GM23338 (cell line): ENCODE results near the gene GNG12. TPM values are rescaled to one million over a fixed set of nuclear protein-coding genes. Genes with fewer than 3 reads are reported as not detected.

Experiments
- ATAC-seq: fragments of 200-7000 bp; cut with Tn5 transposase; 3 replicates; pipeline ENCODE4 v1.9.1; 2020
- DNase-seq: peaks from one replicate; pipeline ENCODE4 v3.0.0-alpha.2; 2015; ENCODE audit warnings: low spot score
- H2AFZ ChIP-seq: fragments of 200-600 bp; sonication (generic); 2 replicates; pipeline ENCODE4 v1.8.0; 2016; ENCODE audit warnings: antibody characterized with exemption, mild to moderate bottlenecking, moderate library complexity
- H3F3A ChIP-seq: fragments of 200-600 bp; sonication (generic); replicated peaks from 2 replicates; pipeline ENCODE4 v1.8.0; 2017; ENCODE audit warnings: antibody characterized with exemption, mixed run types, low read depth
- H3K27ac ChIP-seq: fragments of 200-600 bp; sonication (generic); 2 replicates; pipeline ENCODE4 v1.6.1; 2016; ENCODE audit warnings: low read depth
- H3K27me3 ChIP-seq: fragments of 200-600 bp; sonication (generic); 2 replicates; pipeline ENCODE4 v1.8.0; 2016; ENCODE audit warnings: mild to moderate bottlenecking, mixed run types, moderate library complexity; ENCODE audit not compliant: insufficient read depth
- H3K36me3 ChIP-seq: fragments of 200-600 bp; sonication (generic); 2 replicates; pipeline ENCODE4 v1.8.0; 2016; ENCODE audit warnings: mild to moderate bottlenecking; ENCODE audit not compliant: insufficient read depth
- H3K4me1 ChIP-seq: fragments of 200-600 bp; sonication (generic); 2 replicates; pipeline ENCODE4 v1.8.0; 2016; ENCODE audit warnings: mild to moderate bottlenecking, moderate library complexity; ENCODE audit not compliant: insufficient read depth
- H3K4me2 ChIP-seq: fragments of 200-600 bp; sonication (generic); 2 replicates; pipeline ENCODE4 v1.7.1; 2017; ENCODE audit warnings: mixed run types
- H3K4me3 ChIP-seq: fragments of 200-600 bp; sonication (generic); 2 replicates; pipeline ENCODE4 v1.6.1; 2016; ENCODE audit warnings: mixed run types
- H3K79me2 ChIP-seq: fragments of 200-600 bp; sonication (generic); replicated peaks from 2 replicates; pipeline ENCODE4 v1.8.0; 2017; ENCODE audit warnings: mild to moderate bottlenecking; ENCODE audit not compliant: insufficient read depth
- H3K9me2 ChIP-seq: fragments of 200-600 bp; sonication (generic); 2 replicates; pipeline ENCODE4 v1.8.0; 2017; ENCODE audit not compliant: insufficient read depth
- H4K20me1 ChIP-seq: fragments of 200-600 bp; sonication (generic); replicated peaks from 2 replicates; pipeline ENCODE4 v1.8.0; 2017; ENCODE audit warnings: mild to moderate bottlenecking; ENCODE audit not compliant: insufficient read depth
- H3K27ac Mint-ChIP-seq: 2 replicates; pipeline ENCODE4 v1.8.0; 2020; ENCODE audit warnings: inconsistent platforms, mild to moderate bottlenecking, moderate library complexity, mixed read lengths
- H3K27me3 Mint-ChIP-seq: 3 replicates; pipeline ENCODE4 v1.8.0; 2022; ENCODE audit warnings: low read depth, mild to moderate bottlenecking, moderate library complexity, mixed read lengths, inconsistent platforms; ENCODE audit not compliant: insufficient read depth, poor library complexity
- H3K36me3 Mint-ChIP-seq: 3 replicates; pipeline ENCODE4 v1.8.0; 2021; ENCODE audit warnings: low read depth, mild to moderate bottlenecking, inconsistent platforms, moderate library complexity, mixed read lengths
- H3K4me1 Mint-ChIP-seq: 3 replicates; pipeline ENCODE4 v1.8.0; 2020; ENCODE audit warnings: mild to moderate bottlenecking, inconsistent platforms, mixed read lengths
- H3K4me3 Mint-ChIP-seq: 3 replicates; pipeline ENCODE4 v1.8.0; 2021; ENCODE audit warnings: moderate library complexity, mild to moderate bottlenecking, inconsistent platforms, mixed read lengths
- H3K9me3 Mint-ChIP-seq: 3 replicates; pipeline ENCODE4 v1.8.0; 2020; ENCODE audit warnings: moderate library complexity, mild to moderate bottlenecking, inconsistent platforms, mixed read lengths
- CREB1 ChIP-seq: fragments of 250-450 bp; sonication (Bioruptor Pico); IDR thresholded peaks from 2 replicates; pipeline ENCODE4 v1.5.0; 2020; ENCODE audit warnings: low read depth, mild to moderate bottlenecking, moderate library complexity
- CTCF ChIP-seq, 2 experiments: fragments of 200-600 bp in 1 of 2; sonication (generic) in 1 of 2; conservative IDR thresholded peaks; 2 replicates each; pipeline versions ENCODE4 v1.5.1 to v1.6.1; 2016 to 2017; ENCODE audit warnings: antibody characterized with exemption in 2 of 2, low read depth in 2 of 2, mild to moderate bottlenecking in 2 of 2, moderate library complexity in 1 of 2
- ETS1 ChIP-seq: IDR thresholded peaks from 2 replicates; pipeline ENCODE4 v1.6.1; 2016; ENCODE audit warnings: antibody characterized with exemption
- EZH2 ChIP-seq: fragments of 200-600 bp; sonication (generic); IDR thresholded peaks from one replicate; pipeline ENCODE4 v1.8.0; 2017; ENCODE audit warnings: antibody characterized with exemption, mild to moderate bottlenecking, low read depth; ENCODE audit not compliant: unreplicated experiment
- EZH2phosphoT487 ChIP-seq: fragments of 200-600 bp; sonication (generic); IDR thresholded peaks from one replicate; pipeline ENCODE4 v1.8.1; 2018; ENCODE audit warnings: antibody characterized with exemption; ENCODE audit not compliant: unreplicated experiment
- JUNB ChIP-seq: IDR thresholded peaks from one replicate; pipeline ENCODE4 v1.6.1; 2016; ENCODE audit warnings: antibody characterized with exemption; ENCODE audit not compliant: unreplicated experiment
- NANOG ChIP-seq: IDR thresholded peaks from 2 replicates; pipeline ENCODE4 v1.6.1; 2016; ENCODE audit warnings: antibody characterized with exemption, borderline replicate concordance
- POLR2AphosphoS5 ChIP-seq: IDR thresholded peaks from 2 replicates; pipeline ENCODE4 v1.6.1; 2016; ENCODE audit warnings: antibody characterized with exemption, low read depth
- REST ChIP-seq: IDR thresholded peaks from one replicate; pipeline ENCODE4 v1.6.1; 2018; ENCODE audit warnings: antibody characterized with exemption; ENCODE audit not compliant: unreplicated experiment
- STAT1 ChIP-seq: IDR thresholded peaks from one replicate; pipeline ENCODE4 v1.6.1; 2016; ENCODE audit warnings: antibody characterized with exemption; ENCODE audit not compliant: unreplicated experiment
- ZNF114 ChIP-seq: fragments of 250-450 bp; sonication (Bioruptor Pico); IDR thresholded peaks from 2 replicates; pipeline ENCODE4 v1.5.0; 2020; ENCODE audit warnings: mild to moderate bottlenecking, moderate library complexity
- ZNF331 ChIP-seq: fragments of 250-450 bp; sonication (Bioruptor Pico); IDR thresholded peaks from 2 replicates; pipeline ENCODE4 v1.5.0; 2020; ENCODE audit warnings: low read depth, mild to moderate bottlenecking, moderate library complexity
- ZNF462 ChIP-seq: fragments of 250-450 bp; sonication (Bioruptor Pico); IDR thresholded peaks from 2 replicates; pipeline ENCODE4 v1.5.0; 2020; ENCODE audit warnings: mild to moderate bottlenecking, moderate library complexity
- polyA plus RNA-seq: library from polyadenylated mRNA; unstranded; fragments of >200 nt; fragmentation: Nextera tagmentation; extraction: Ambion mirVana; gene quantifications from 2 replicates; pipeline ENCODE4 v1.2.1, GENCODE V29; 2016
- total RNA-seq: library from RNA; depleted of rRNA; stranded (reverse); fragments of >200 nt; shearing (Covaris generic); gene quantifications from 2 replicates; pipeline ENCODE4 v1.2.3, GENCODE V29; 2014

The GNG12 gene
- total and polyA plus RNA-seq, 2 experiments from 2014 or later, result 13.4 to 33.0 TPM

- H3K4me2 ChIP-seq, result no peak overlapping the region
These were observed 2.6 kb upstream of the GNG12 start for GRCh38 chr1:67835663-67836452.

More at GRCh38 chr1:67835663-67836452, 2.6 kb upstream of the GNG12 start:
- H3K79me2 ChIP-seq, result no peaks in the 10 kb centered on the region
- H3K27ac ChIP-seq, result no peak overlapping the region
- H3K27me3 Mint-ChIP-seq, result peaks cover 34% of the 10 kb centered on the region
- no peaks in the 10 kb centered on the region for H3K36me3 Mint-ChIP-seq
- H3K9me3 Mint-ChIP-seq, result no peaks in the 10 kb centered on the region
- H3K4me1 Mint-ChIP-seq, result peaks cover 56% of the 10 kb centered on the region
- H3K4me1 ChIP-seq, result peaks cover 55% of the 10 kb centered on the region
- H3K4me3 Mint-ChIP-seq, result no peak overlapping the region
- TF ChIP-seq CREB1 (CRISPR knock-in tag), result no peak
- TF ChIP-seq ZNF462 (CRISPR knock-in tag), result no peak
- no peak for TF ChIP-seq EZH2phosphoT487
- no peak for TF ChIP-seq REST
- TF ChIP-seq JUNB, result no peak
- TF ChIP-seq CTCF (conservative IDR thresholded peaks at IDR 0.05; ENCODE audit: low read depth in 2 of 2), result no peak
- no peak for TF ChIP-seq ZNF114 (CRISPR knock-in tag)
- no peak for TF ChIP-seq ETS1
- TF ChIP-seq POLR2AphosphoS5, result no peak
- TF ChIP-seq STAT1, result no peak
- TF ChIP-seq EZH2, result no peak
- no peak for TF ChIP-seq ZNF331
- no peak for TF ChIP-seq NANOG
- peaks cover 39% of the 10 kb centered on the region for H3K27me3 ChIP-seq
- no peak overlapping the region for H3K4me3 ChIP-seq
- H3K36me3 ChIP-seq, result no peaks in the 10 kb centered on the region
- H3K27ac Mint-ChIP-seq, result no peak overlapping the region
- no peak overlapping the region for H2AFZ ChIP-seq
- H4K20me1 ChIP-seq, result no peaks in the 10 kb centered on the region
- DNase-seq (no peak), ATAC-seq (no peak)
- no peaks in the 10 kb centered on the region; the same call in 1 of the 2 replicates for H3F3A ChIP-seq
- H3K9me2 ChIP-seq, result no peaks in the 10 kb centered on the region
